ENCODE results near the gene KCTD11. TPM values are rescaled to one million over a fixed set of nuclear protein-coding genes. Genes with fewer than 3 reads are reported as not detected.

Gene KCTD11
- total RNA-seq, 1 donor = 8.6 TPM

DNA sequence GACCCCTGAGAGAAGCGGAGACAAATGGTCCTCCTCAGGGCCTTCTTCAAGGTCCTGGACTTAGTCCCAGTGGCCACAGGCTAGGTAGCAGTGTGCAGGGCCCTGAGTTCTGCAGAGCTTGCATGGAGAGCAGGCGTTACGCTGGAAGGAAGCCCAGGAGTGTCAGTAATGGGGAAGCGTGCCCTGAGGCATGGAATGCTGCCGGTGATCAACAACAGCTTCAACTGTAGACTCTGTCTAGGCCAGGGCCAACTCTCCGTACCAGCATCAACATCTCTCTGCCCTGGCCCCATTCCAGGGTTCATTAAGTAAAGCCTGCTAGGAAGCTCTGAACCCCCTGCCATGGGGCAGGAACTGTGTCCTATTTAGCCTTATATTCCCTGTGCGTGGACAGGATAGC lies 28.4 kb downstream of the KCTD11 start:
- DNase-seq (ENCODE audit: low read depth) = peak; percentile 16
- no peak overlapping the region for H3K4me3 ChIP-seq (ENCODE audit: low read depth, low read length)
- TF ChIP-seq, protein P1, sequence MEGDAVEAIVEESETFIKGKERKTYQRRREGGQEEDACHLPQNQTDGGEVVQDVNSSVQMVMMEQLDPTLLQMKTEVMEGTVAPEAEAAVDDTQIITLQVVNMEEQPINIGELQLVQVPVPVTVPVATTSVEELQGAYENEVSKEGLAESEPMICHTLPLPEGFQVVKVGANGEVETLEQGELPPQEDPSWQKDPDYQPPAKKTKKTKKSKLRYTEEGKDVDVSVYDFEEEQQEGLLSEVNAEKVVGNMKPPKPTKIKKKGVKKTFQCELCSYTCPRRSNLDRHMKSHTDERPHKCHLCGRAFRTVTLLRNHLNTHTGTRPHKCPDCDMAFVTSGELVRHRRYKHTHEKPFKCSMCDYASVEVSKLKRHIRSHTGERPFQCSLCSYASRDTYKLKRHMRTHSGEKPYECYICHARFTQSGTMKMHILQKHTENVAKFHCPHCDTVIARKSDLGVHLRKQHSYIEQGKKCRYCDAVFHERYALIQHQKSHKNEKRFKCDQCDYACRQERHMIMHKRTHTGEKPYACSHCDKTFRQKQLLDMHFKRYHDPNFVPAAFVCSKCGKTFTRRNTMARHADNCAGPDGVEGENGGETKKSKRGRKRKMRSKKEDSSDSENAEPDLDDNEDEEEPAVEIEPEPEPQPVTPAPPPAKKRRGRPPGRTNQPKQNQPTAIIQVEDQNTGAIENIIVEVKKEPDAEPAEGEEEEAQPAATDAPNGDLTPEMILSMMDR (IDR thresholded peaks at IDR 0.05; ENCODE audit: insufficient read depth, low read depth, low read length) = no peak

DNA sequence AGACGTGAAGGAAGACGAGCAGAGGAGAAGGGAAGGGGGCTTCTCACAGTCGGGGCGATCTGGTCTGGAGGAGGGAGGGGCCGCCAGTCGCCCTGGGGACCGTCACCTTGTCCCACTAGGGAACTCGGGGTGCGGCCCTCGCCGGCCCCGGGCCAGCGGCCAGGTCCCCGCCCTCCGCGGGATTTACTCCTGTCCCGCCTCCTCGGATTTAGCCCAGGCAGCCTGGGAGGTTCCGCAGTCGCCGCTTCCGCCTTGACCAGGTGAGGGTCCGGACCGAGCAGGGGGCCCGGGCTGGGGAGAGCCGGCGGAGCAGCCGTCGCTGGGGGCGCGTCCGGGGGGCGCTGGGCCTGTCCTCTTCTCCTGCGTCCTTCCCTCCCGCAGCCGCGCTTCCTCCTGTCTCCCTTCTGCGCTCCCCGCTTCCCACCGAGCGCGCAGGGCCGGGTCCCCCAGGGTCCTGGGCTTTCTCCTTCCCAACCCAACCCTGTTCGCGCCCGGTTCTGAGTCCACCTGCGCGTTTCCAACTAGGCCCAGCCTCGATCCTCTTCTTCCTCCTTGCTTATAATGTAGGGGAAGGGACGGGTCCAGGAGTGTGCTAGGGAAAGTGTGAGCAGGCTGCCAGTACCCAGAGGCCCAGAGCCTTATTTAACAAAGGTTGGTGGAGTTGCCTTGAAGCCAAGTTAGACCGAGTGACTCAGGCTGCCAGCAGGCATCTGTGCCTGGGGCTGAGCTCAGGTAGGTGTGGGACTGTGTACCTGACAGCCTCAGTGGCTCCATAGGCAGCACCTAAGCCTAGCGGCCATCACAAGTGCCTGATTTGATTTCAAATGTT lies 29.1 kb downstream of the KCTD11 start, which contains the start of gene TNK1:
Gene TNK1, plus strand, starts transcription at position 235 of the 829 bp plus-strand sequence. CDS start 1,838 bp downstream, outside the sequence.
- H3K4me3 ChIP-seq (ENCODE audit: low read depth, low read length) = peak within 1 kb of the TSS; percentile 33
- TF ChIP-seq, protein P1 (IDR thresholded peaks at IDR 0.05; ENCODE audit: insufficient read depth, low read depth, low read length) = no peak
- DNase-seq (ENCODE audit: low read depth) = no peak

- TF ChIP-seq, protein P1 (IDR thresholded peaks at IDR 0.05; ENCODE audit: insufficient read depth, low read depth, low read length) = no peak
- H3K4me3 ChIP-seq (ENCODE audit: low read depth, low read length) = no peak overlapping the region
- DNase-seq (ENCODE audit: low read depth) = no peak
Measured at GRCh38 chr17:7382901-7383300, 30.9 kb downstream of the KCTD11 start.

DNA sequence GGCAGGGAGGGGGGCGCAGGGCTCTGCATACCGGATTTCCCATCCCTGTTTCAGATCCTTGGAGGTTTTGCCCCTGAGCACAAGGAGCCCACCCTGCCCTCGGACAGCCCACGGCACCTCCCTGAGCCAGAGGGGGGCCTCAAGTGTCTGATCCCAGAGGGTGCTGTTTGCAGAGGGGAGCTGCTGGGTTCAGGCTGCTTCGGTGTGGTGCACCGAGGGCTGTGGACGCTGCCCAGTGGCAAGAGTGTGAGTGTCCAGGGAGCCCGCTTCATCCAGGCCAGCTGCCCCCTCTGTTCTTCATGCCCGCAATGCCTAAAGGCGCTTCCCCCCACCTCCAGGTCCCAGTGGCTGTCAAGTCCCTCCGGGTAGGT lies 31.4 kb downstream of the KCTD11 start:
- DNase-seq (ENCODE audit: low read depth) = no peak
- TF ChIP-seq, protein P1 (IDR thresholded peaks at IDR 0.05; ENCODE audit: insufficient read depth, low read depth, low read length) = no peak
- H3K4me3 ChIP-seq (ENCODE audit: low read depth, low read length) = peak overlapping the region; percentile 54

- TF ChIP-seq, protein P1 (IDR thresholded peaks at IDR 0.05; ENCODE audit: insufficient read depth, low read depth, low read length) = no peak
Measured at GRCh38 chr17:7383742-7384488, 32.0 kb downstream of the KCTD11 start.

DNA sequence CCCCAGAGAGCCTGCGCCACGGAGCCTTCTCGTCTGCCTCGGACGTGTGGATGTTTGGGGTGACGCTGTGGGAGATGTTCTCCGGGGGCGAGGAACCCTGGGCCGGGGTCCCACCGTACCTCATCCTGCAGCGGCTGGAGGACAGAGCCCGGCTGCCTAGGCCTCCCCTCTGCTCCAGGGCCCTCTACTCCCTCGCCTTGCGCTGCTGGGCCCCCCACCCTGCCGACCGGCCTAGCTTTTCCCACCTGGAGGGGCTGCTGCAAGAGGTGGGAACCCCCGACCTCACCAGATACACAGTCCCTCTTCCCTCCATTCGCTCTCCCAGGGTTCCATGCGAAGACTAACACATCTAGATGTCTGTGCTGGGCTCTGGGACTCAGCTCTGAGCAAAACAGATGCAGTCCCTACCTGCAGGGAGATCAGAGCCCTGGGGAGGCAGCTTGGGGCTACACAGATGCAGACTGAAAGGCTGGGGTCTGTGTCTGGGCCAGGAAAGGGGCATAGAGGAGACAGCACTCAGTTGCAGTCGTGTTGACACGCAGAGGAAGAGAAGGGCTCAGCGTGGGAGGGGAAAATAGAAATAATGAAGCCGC lies 32.6 kb downstream of the KCTD11 start:
- TF ChIP-seq, protein P1 (IDR thresholded peaks at IDR 0.05; ENCODE audit: insufficient read depth, low read depth, low read length) = no peak
- DNase-seq (ENCODE audit: low read depth) = no peak
- H3K4me3 ChIP-seq (ENCODE audit: low read depth, low read length) = peak overlapping the region; percentile 54

More at GRCh38 chr17:7383742-7384488, 32.0 kb downstream of the KCTD11 start:
- H3K4me3 ChIP-seq (ENCODE audit: low read depth, low read length) = peak overlapping the region; percentile 54
- peak; percentile 31 for DNase-seq (ENCODE audit: low read depth)
